ENCODE results near the gene DGKB.
A peak's percentile ranks its signal among the peaks of the same experiment; 100 is the strongest.

Gene DGKB

GRCh38 chr7:14759785-14760184 is 142.8 kb downstream of the DGKB start:
- DNase-seq (ENCODE audit: low spot score): no peak

DNA sequence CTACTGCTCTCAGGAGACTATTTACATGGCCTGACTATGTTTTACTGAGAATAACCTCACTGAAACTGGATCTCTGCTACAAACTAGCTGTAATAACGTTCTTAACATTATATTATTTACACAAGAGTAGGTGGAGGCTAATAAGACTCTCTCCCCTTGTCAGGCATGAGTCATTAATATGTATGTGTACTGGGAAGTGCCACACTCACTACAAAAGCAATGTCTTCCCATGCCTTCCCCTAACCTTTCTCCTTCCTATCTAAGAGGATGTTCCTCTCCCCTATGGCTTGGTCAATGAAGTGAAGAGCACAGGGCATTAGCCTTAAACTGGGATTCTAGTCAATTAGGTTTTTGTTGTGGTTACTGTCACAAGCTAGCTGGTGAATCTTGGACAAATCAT is 147.9 kb downstream of the DGKB start:
- peak; percentile 26 for DNase-seq (ENCODE audit: low spot score)

DNA sequence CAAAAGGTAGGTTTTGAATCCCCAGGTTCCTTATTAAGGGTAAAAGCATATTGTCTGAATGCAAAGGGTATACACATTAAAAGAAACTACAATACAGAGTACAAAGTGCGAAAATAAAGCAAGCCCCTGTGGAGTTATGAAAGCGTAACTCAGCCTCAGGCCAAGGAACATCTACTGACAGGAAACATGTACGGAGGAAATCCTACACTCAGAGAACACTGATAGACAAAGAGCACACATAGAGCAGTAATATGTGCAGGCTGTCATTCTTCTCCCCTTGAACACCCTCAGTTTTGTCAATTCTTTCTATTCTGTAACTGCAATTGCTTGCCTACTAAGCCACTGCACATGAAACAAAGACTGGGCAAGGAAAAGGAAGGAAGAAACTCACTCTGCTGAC is 150.2 kb downstream of the DGKB start:
- no peak for DNase-seq (ENCODE audit: low spot score)

GRCh38 chr7:14751461-14751860 is 151.1 kb downstream of the DGKB start:
- DNase-seq (ENCODE audit: low spot score): peak; percentile 6

GRCh38 chr7:14748461-14748860 is 154.1 kb downstream of the DGKB start:
- DNase-seq (ENCODE audit: low spot score): peak; percentile 87

GRCh38 chr7:14747701-14748100 is 154.8 kb downstream of the DGKB start:
- DNase-seq (ENCODE audit: low spot score): no peak

DNA sequence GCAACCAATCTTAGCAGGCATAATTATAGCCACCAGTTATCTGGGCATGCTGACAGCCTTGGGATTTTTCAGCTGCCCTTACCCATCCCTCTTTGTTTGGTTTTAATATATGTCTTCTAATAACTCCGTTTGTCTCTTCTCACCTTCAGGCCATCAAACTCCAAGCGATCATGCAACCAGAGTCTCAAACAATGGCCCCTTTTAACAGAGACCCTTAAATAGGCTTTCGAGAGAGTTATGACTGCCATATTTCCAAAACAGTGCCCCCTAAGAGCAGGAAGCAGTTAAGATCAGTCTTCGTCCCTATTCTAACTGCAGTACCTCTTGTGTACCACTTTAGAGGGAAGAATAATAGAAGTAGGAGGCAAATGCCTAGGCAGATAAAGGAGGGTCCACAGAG is 157.5 kb downstream of the DGKB start:
- no peak for DNase-seq (ENCODE audit: low spot score)

DNA sequence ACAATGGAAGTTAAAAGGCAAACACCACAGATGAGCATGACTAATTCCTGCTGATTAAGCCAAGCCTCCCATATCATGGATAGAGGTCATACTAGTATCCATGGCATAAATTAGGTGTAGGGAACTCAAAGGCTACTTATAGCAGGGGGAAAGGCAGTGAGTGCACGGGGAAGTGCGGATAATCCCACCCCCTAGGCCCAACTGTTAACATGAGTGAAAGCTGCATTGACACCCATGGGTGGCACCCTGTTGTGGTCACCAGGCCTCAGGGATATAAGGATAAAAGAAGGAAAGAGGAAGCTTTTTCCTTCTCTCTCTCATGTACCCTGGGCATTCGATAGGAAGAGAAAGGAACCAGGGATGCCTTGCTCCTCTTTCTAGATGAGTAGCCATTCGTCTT is 161.9 kb downstream of the DGKB start:
- DNase-seq (ENCODE audit: low spot score): no peak

DNA sequence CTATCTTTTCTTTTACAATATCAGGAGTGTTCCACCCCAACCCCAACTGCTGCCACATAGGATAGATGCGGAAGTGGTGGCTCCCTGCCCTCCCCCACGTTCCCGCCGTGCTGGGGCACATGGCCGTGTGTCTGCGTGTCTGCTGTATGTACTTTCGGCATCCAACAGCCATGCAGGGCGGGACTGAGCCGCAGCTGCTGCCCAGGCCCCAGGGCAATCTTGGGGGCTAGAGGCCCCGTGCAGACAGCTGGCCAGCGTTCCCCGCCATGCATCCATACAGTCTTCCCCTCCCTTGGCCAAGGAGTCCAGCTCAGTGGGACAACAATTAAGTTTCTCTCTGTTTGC is 162.7 kb downstream of the DGKB start:
- no peak for DNase-seq (ENCODE audit: low spot score)

GRCh38 chr7:14739168-14739840 is 163.2 kb downstream of the DGKB start:
- DNase-seq (ENCODE audit: low spot score): no peak

DNA sequence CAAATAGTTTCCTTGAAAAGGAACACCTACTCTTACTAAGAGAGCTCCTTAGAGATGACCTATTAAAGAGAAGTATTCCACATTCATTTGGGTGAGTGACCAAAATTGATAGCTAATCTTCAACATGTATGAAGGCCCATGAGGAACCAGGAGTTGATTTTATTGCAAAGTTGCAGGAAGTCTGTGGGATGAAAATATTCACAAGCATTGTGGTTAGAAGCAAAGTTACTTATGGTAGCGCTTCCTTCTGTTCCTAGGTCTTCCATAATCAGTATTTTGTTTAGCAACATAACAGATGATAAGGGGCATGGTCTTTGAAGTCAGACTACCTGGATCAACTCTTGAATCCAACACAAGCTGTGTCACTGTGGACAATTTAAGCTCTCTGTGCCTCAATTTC is 164.5 kb downstream of the DGKB start:
- no peak for DNase-seq (ENCODE audit: low spot score)

DNA sequence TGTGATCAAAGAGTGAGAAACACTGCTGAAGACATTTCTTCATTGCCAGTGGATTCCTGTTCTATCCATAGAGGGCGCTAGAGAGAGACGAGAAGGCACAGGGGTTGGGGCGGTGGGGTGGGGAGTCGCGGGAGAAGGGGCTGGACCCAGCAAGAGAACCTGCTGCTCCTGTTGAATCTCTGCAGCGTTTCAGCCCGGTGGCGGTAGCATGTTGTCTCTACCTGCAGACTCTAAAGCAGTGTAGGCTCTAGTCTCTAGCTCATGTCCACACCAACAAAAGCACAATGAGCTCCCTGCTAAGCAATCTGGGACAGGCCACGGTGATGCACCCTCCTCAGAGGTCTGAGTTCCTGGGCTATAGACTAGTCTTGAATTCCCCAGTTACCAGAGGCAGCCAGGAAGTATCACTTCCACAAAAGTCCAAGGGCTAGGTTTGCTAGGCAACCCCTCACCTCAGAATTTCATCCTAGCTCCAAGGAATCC is 167.7 kb downstream of the DGKB start:
- no peak for DNase-seq (ENCODE audit: low spot score)

DNA sequence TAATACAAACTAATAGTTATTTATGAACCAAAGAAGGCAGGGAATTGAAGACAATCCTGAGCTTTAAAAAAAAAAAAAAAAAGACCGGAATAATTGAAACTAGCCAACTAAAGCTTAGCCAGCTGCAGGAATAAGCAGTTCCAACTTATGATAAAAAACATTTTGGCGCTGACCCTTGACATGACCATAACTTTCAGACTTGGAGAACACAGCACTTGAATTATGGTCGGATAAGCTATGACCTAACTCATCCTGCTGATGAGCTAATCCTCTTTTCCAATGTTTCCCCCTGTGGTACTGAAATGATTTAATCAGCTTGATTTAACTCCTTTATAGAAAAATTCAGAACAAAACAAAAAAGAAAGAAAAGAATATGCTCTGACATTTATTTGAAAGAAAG is 181.8 kb downstream of the DGKB start:
- DNase-seq (ENCODE audit: low spot score): no peak

- DNase-seq (ENCODE audit: low spot score): peak; percentile 29
These were observed 184.7 kb downstream of the DGKB start for GRCh38 chr7:14717816-14718215.

GRCh38 chr7:14717169-14717568 is 185.4 kb downstream of the DGKB start:
- DNase-seq (ENCODE audit: low spot score): no peak

DNA sequence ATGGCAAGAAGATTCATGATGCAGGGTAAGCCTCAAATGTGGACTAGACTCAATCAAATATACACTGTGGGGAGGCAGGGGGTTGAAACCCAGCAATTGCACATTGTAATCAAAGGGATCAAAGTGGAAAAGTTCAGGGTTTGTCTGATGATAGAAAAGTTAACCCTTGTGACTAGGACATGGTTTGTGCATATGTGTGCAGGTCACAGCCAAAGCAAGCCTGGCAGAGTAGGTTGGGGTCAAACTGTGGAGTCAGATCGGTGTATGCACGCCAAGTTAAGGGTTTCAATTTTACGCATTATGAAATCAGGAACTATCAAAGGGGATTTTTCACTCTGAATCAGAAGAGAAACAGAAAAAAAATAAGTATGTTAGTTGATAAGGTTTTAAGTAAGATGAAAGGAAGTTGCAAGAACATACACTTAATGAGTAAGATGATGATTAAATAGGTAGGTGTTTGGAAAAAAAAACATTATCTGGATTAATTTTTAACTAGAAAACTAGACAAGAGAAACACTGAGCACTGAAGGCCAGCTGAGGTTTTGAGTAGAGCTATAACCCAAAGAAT is 188.3 kb downstream of the DGKB start:
- DNase-seq (ENCODE audit: low spot score): no peak

GRCh38 chr7:14698239-14698638 is 204.3 kb downstream of the DGKB start:
- no peak for DNase-seq (ENCODE audit: low spot score)

- DNase-seq (ENCODE audit: low spot score): no peak
These were observed 204.9 kb downstream of the DGKB start for GRCh38 chr7:14697684-14698083.

DNA sequence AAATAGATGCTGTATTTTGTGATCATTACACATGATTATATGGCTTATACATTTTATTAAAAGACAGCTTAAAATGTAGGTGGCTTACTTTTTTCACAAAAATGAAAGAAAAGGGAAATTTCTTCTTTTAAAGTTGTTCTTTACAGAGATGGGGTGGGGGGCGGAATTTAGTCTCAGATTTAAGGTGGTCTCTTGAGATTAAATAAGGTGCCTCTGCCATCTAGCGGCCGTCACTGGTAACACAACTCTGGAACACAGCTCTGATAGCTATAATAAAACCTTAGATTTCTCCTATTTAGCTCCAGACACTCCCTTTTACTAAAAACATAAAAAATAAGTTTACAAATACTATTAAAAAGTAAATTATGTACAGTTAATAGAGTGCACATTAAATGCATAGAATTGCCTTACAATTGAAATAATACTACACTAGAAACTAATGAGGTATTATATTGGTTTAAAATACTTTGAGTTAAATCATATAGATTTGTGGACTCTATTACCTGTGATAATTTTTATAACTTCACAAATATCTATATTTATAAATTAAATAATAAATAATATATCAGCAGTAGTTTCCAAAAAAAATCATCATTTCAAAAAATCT is 210.9 kb downstream of the DGKB start:
- DNase-seq (ENCODE audit: low spot score): peak; percentile 19

- no peak for DNase-seq (ENCODE audit: low spot score)
These were observed 211.5 kb downstream of the DGKB start for GRCh38 chr7:14691034-14691433.

DNA sequence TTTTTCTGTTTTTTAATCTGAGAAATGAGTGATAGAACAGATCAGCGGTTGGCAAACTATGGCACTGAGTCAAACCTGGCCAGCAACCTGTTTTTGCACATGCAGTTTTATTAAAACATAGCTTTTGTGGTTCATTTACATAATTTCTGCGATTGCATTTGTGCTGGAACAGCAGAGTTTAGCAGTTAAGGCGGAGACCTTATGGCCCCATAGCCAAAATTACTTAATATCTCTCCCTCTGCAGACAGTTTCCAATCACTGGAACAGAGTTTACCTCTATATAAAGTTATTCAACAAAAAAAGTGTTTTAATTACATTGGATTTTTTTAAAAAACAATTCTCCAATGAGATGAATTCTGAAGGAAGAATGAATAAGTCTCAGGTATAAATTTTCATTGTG is 212.1 kb downstream of the DGKB start:
- no peak for DNase-seq (ENCODE audit: low spot score)

DNA sequence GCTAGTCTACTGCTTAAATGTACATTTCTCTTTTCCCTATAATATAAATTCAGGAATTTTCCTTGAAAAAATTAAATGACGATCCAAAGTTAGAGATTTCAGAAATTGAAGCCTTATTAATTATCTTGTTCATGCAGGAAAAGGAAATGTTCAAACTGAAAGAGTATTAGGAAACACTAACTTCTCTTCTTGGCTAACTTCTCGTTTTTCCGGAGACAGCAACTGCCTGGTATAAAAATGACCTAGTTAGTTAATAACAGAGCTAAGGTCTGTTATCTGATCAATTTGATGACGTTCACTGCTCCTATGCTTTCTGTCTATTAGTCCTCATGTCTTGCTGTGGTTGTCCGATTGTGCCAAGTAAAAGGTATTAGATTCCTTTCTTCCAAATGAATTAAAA is 212.5 kb downstream of the DGKB start:
- no peak for DNase-seq (ENCODE audit: low spot score)

DNA sequence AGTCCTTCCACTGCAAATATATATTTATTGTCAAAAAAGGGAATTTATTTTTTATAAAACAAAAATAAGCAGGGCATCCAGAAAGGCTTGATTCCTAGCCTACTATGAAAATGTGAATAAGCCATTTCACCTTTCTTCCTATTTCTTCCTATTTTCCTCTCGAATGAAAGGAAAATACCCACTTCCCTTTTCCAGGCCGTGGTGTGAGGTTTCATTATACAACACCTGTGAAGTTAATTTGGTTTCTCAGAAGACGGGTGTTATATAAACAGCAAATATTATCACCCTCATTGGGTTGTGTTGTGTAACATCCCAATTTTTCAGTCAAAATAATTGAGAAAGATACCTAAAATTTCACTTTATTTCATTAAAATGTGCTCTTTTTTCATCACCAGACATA is 214.3 kb downstream of the DGKB start:
- no peak for DNase-seq (ENCODE audit: low spot score)

GRCh38 chr7:14687777-14688176 is 214.8 kb downstream of the DGKB start:
- no peak for DNase-seq (ENCODE audit: low spot score)

Measured in kidney capillary endothelial cell (primary cell).